PC-9 (cell line): ENCODE results near the gene CTDSP2. TPM values are rescaled to one million over a fixed set of nuclear protein-coding genes. Genes with fewer than 3 reads are reported as not detected.

Experiments used
- BruUV-seq: library from RNA; stranded (reverse); fragments of 400-500 nt; replicated peaks from 2 replicates; lab custom pipeline; 2021; lab: Mats Ljungman, UMichigan
- CTCF ChIA-PET: fragments of 300-600 bp; sonication (Branson Sonifier 250); formaldehyde crosslinking; loops from one replicate; lab custom pipeline; 2022; ENCODE audit warnings: antibody characterized with exemption; lab: Charles Lee
- POLR2A ChIA-PET: fragments of 300-600 bp; sonication (Branson Sonifier 250); formaldehyde crosslinking; loops from one replicate; lab custom pipeline; 2022; ENCODE audit warnings: antibody characterized with exemption; ENCODE audit not compliant: unreplicated experiment; lab: Charles Lee
- DNase-seq, 2 experiments: peaks; one replicate each; pipeline versions ENCODE4 v3.0.0 to v3.0.0-alpha.2; 2015 to 2022; ENCODE audit warnings: mixed read lengths in 1 of 2
- H2AFZ ChIP-seq: fragments of 200-600 bp; sonication (generic); 2 replicates; pipeline ENCODE4 v1.8.1; 2017; ENCODE audit warnings: antibody characterized with exemption
- H3F3A ChIP-seq: fragments of 200-600 bp; sonication (generic); 2 replicates; pipeline ENCODE4 v1.8.1; 2017; ENCODE audit warnings: antibody characterized with exemption, mild to moderate bottlenecking, low read depth; ENCODE audit not compliant: insufficient read depth
- H3K27ac ChIP-seq: fragments of 200-600 bp; sonication (generic); 2 replicates; pipeline ENCODE4 v1.6.1; 2016; ENCODE audit warnings: mixed run types
- H3K27me3 ChIP-seq: fragments of 200-600 bp; sonication (generic); 2 replicates; pipeline ENCODE4 v1.6.1; 2016; ENCODE audit warnings: low read depth, mixed run types; ENCODE audit not compliant: insufficient read depth
- H3K36me3 ChIP-seq: fragments of 200-600 bp; sonication (generic); 2 replicates; pipeline ENCODE4 v1.6.1; 2016; ENCODE audit warnings: low read depth, mixed run types
- H3K4me1 ChIP-seq: fragments of 200-600 bp; sonication (generic); replicated peaks from 2 replicates; pipeline ENCODE4 v1.6.1; 2016; ENCODE audit warnings: mixed run types; ENCODE audit not compliant: insufficient read depth
- H3K4me2 ChIP-seq: fragments of 200-600 bp; sonication (generic); 2 replicates; pipeline ENCODE4 v1.6.1; 2017; ENCODE audit warnings: mixed run types
- H3K4me3 ChIP-seq: fragments of 200-600 bp; sonication (generic); 2 replicates; pipeline ENCODE4 v1.6.1; 2016; ENCODE audit warnings: mixed run types
- H3K79me2 ChIP-seq: fragments of 200-600 bp; sonication (generic); 2 replicates; pipeline ENCODE4 v1.6.1; 2017; ENCODE audit warnings: low read depth, mixed run types
- H3K9me2 ChIP-seq: fragments of 200-600 bp; sonication (generic); 2 replicates; pipeline ENCODE4 v1.8.1; 2017; ENCODE audit warnings: mild to moderate bottlenecking; ENCODE audit not compliant: insufficient read depth
- H3K9me3 ChIP-seq: fragments of 200-600 bp; sonication (generic); 2 replicates; pipeline ENCODE4 v1.8.1; 2016; ENCODE audit warnings: low read depth; ENCODE audit not compliant: insufficient read depth
- H4K20me1 ChIP-seq: fragments of 200-600 bp; sonication (generic); 2 replicates; pipeline ENCODE4 v1.8.1; 2017; ENCODE audit not compliant: insufficient read depth
- CTCF ChIP-seq: fragments of 200-600 bp; sonication (generic); conservative IDR thresholded peaks from 2 replicates; pipeline ENCODE4 v1.6.1; 2017; ENCODE audit warnings: mixed run types, antibody characterized with exemption, mild to moderate bottlenecking, moderate library complexity
- EZH2 ChIP-seq: fragments of 200-600 bp; sonication (generic); IDR thresholded peaks from 2 replicates; pipeline ENCODE4 v1.8.0; 2017; ENCODE audit warnings: antibody characterized with exemption, low read depth
- intact Hi-C: fragments of 100-400 bp; cut with micrococcal nuclease; formaldehyde crosslinking; loops from one replicate; pipeline ENCODE4 v1.10.0; 2022; ENCODE audit not compliant: unreplicated experiment
- total RNA-seq: library from RNA; stranded (reverse); gene quantifications from 2 replicates; pipeline ENCODE4 v1.2.3, GENCODE V29; 2021

Gene CTDSP2
- total RNA-seq, 1 experiment from 2014 or later = 102 TPM

- Histone ChIP-seq H3K9me3 (no peaks in the 10 kb centered on the region), H3K27ac (no peak overlapping the region), H3K27me3 (no peaks in the 10 kb centered on the region), H3K9me2 (no peaks in the 10 kb centered on the region), H3K36me3 (no peaks in the 10 kb centered on the region), H3F3A (peaks cover 38% of the 10 kb centered on the region), H3K4me3 (no peak overlapping the region), H3K4me2 (peak overlapping the region; percentile 21; the same call in 1 of the 2 replicates), H3K79me2 (no peaks in the 10 kb centered on the region), H3K4me1 (peaks cover 77% of the 10 kb centered on the region), H2AFZ (peak overlapping the region; percentile 50; the same call in 1 of the 2 replicates), H4K20me1 (no peaks in the 10 kb centered on the region)
- BruUV-seq = no TSS peak
- DNase-seq = peak in 1 of 2 experiments; percentile 53
- TF ChIP-seq CTCF (no peak), EZH2 (no peak)
- CTCF ChIA-PET = interaction anchor here (0.6 to 0.8 kb wide), 2 partner anchors 19 to 628 kb away, joined by 3 to 4 read pairs; no protein-coding TSS in a partner anchor
- POLR2A ChIA-PET = no interaction called here
- intact Hi-C loops = no loop called here
These were observed 47.2 kb upstream of the CTDSP2 start for GRCh38 chr12:57893431-57894353.

- Histone ChIP-seq H4K20me1 (no peaks in the 10 kb centered on the region), H3K36me3 (no peaks in the 10 kb centered on the region), H3K79me2 (no peaks in the 10 kb centered on the region), H3K9me2 (no peaks in the 10 kb centered on the region), H3K27me3 (no peaks in the 10 kb centered on the region), H3F3A (peaks cover 48% of the 10 kb centered on the region), H3K27ac (no peak overlapping the region), H3K9me3 (no peaks in the 10 kb centered on the region), H3K4me3 (no peak overlapping the region), H3K4me2 (no peak overlapping the region), H3K4me1 (peaks cover 81% of the 10 kb centered on the region), H2AFZ (no peak overlapping the region)
- BruUV-seq = no TSS peak
- POLR2A ChIA-PET = no interaction called here
- DNase-seq = no peak
- TF ChIP-seq CTCF (no peak), EZH2 (no peak)
- CTCF ChIA-PET = interaction anchor here (0.6 kb wide), 1 partner anchor 74 kb away, joined by 3 read pairs; the partner anchor contains the start of gene AVIL
- intact Hi-C loops = no loop called here
These were observed 45.9 kb upstream of the CTDSP2 start for GRCh38 chr12:57892232-57892972.

- Histone ChIP-seq H3K36me3 (no peaks in the 10 kb centered on the region), H2AFZ (no peak overlapping the region), H3K79me2 (no peaks in the 10 kb centered on the region), H3K4me1 (peaks cover 77% of the 10 kb centered on the region), H3K4me3 (no peak overlapping the region), H3K4me2 (no peak overlapping the region), H3F3A (peaks cover 48% of the 10 kb centered on the region), H4K20me1 (no peaks in the 10 kb centered on the region), H3K9me3 (no peaks in the 10 kb centered on the region), H3K27me3 (no peaks in the 10 kb centered on the region), H3K9me2 (no peaks in the 10 kb centered on the region), H3K27ac (no peak overlapping the region)
- no peak for DNase-seq
- TF ChIP-seq EZH2 = no peak
- TF ChIP-seq CTCF = no peak
- CTCF ChIA-PET = no interaction called here
- intact Hi-C loops = no loop called here
- POLR2A ChIA-PET = no interaction called here
- BruUV-seq = no TSS peak
These were observed 45.2 kb upstream of the CTDSP2 start for GRCh38 chr12:57891542-57892228.
